ENCODE results near the gene SUGT1. TPM values are rescaled to one million over a fixed set of nuclear protein-coding genes. Genes with fewer than 3 reads are reported as not detected.

The SUGT1 gene
- total RNA-seq, 2 donors from 2014 or later, result 34.4 to 47.8 TPM

GRCh38 chr13:52726258-52726657 is 73.6 kb downstream of the SUGT1 start:
- Histone ChIP-seq H3K4me1 (replicated peaks) (no peaks in the 10 kb centered on the region), H3K36me3 (no peaks in the 10 kb centered on the region), H3K27ac (no peak overlapping the region), H3K4me3 (no peak overlapping the region), H3K27me3 (replicated peaks; ENCODE audit: insufficient read depth) (no peaks in the 10 kb centered on the region), H3K9me3 (no peaks in the 10 kb centered on the region)
- DNase-seq (ENCODE audit: low spot score), result no peak
- 88% methylated on average over 2 of the region's 2 CpGs for WGBS
- no peak for TF ChIP-seq CTCF (IDR thresholded peaks at IDR 0.05)
- no peak for TF ChIP-seq POLR2A (IDR thresholded peaks at IDR 0.05)
- no peak for TF ChIP-seq POLR2AphosphoS5 (IDR thresholded peaks at IDR 0.05)
- intact Hi-C loops (cut with DNase I), result no loop called here

- no peaks in the 10 kb centered on the region for H3K9me3 ChIP-seq
These were observed 81.5 kb downstream of the SUGT1 start for GRCh38 chr13:52734075-52734623.

GRCh38 chr13:52736891-52737290 is 84.3 kb downstream of the SUGT1 start:
- H3K9me3 ChIP-seq, result no peaks in the 10 kb centered on the region
- H3K36me3 ChIP-seq, result no peaks in the 10 kb centered on the region
- DNase-seq (ENCODE audit: low spot score), result no peak
- no peaks in the 10 kb centered on the region for H3K4me1 ChIP-seq (replicated peaks)
- H3K27ac ChIP-seq, result no peak overlapping the region
- no peaks in the 10 kb centered on the region for H3K27me3 ChIP-seq (replicated peaks; ENCODE audit: insufficient read depth)
- no peak overlapping the region for H3K4me3 ChIP-seq
- TF ChIP-seq POLR2AphosphoS5 (IDR thresholded peaks at IDR 0.05), result no peak
- no peak for TF ChIP-seq CTCF (IDR thresholded peaks at IDR 0.05)
- TF ChIP-seq POLR2A (IDR thresholded peaks at IDR 0.05), result no peak
- intact Hi-C loops (cut with DNase I), result no loop called here
- 94% methylated on average over 2 of the region's 2 CpGs for WGBS

More at GRCh38 chr13:52734075-52734623, 81.5 kb downstream of the SUGT1 start:
- H3K36me3 ChIP-seq, result no peaks in the 10 kb centered on the region
- TF ChIP-seq POLR2A (IDR thresholded peaks at IDR 0.05) (no peak), POLR2AphosphoS5 (IDR thresholded peaks at IDR 0.05) (no peak), CTCF (IDR thresholded peaks at IDR 0.05) (no peak)
- H3K27me3 ChIP-seq (replicated peaks; ENCODE audit: insufficient read depth), result no peaks in the 10 kb centered on the region
- H3K27ac ChIP-seq, result no peak overlapping the region
- 90% methylated on average over 4 of the region's 4 CpGs for WGBS
- no peak for DNase-seq (ENCODE audit: low spot score)
- intact Hi-C loops (cut with DNase I), result no loop called here
- H3K4me3 ChIP-seq, result no peak overlapping the region
- no peaks in the 10 kb centered on the region for H3K4me1 ChIP-seq (replicated peaks)

GRCh38 chr13:52737451-52737850 is 84.8 kb downstream of the SUGT1 start:
- no peak for TF ChIP-seq POLR2A (IDR thresholded peaks at IDR 0.05)
- TF ChIP-seq CTCF (IDR thresholded peaks at IDR 0.05), result no peak
- TF ChIP-seq POLR2AphosphoS5 (IDR thresholded peaks at IDR 0.05), result no peak
- Histone ChIP-seq H3K4me3 (no peak overlapping the region), H3K27ac (no peak overlapping the region), H3K27me3 (replicated peaks; ENCODE audit: insufficient read depth) (no peaks in the 10 kb centered on the region), H3K4me1 (replicated peaks) (no peaks in the 10 kb centered on the region), H3K9me3 (no peaks in the 10 kb centered on the region), H3K36me3 (no peaks in the 10 kb centered on the region)
- DNase-seq (ENCODE audit: low spot score), result no peak
- intact Hi-C loops (cut with DNase I), result no loop called here

- TF ChIP-seq POLR2A (IDR thresholded peaks at IDR 0.05) (no peak), CTCF (IDR thresholded peaks at IDR 0.05) (no peak), POLR2AphosphoS5 (IDR thresholded peaks at IDR 0.05) (no peak)
- intact Hi-C loops (cut with DNase I), result no loop called here
These were observed 85.3 kb downstream of the SUGT1 start for GRCh38 chr13:52737965-52738364.

More at GRCh38 chr13:52737965-52738364, 85.3 kb downstream of the SUGT1 start:
- Histone ChIP-seq H3K4me3 (no peak overlapping the region), H3K27ac (no peak overlapping the region), H3K27me3 (replicated peaks; ENCODE audit: insufficient read depth) (no peaks in the 10 kb centered on the region), H3K9me3 (no peaks in the 10 kb centered on the region), H3K4me1 (replicated peaks) (no peaks in the 10 kb centered on the region), H3K36me3 (no peaks in the 10 kb centered on the region)
- WGBS, result 60% methylated on average over 4 of the region's 4 CpGs
- DNase-seq (ENCODE audit: low spot score), result no peak
